IPS DF 6.9 (cell line): ENCODE results near the gene FUT6.
"Not testable (repeated sequence)": the region's sequence is repeated elsewhere in the genome, so short reads cannot be mapped to it uniquely, and the experiment has no call there.

Experiments
- DNase-seq: peaks from one replicate; pipeline ENCODE4 v3.0.0-alpha.2; 2013; ENCODE audit warnings: low read depth, low spot score
- H3K27ac ChIP-seq: one replicate; pipeline ENCODE4 v1.5.1; 2013; ENCODE audit warnings: low read length, control low read depth
- H3K27me3 ChIP-seq: 2 replicates; pipeline ENCODE4 v1.6.1; 2013; ENCODE audit warnings: mild to moderate bottlenecking, low read length; ENCODE audit not compliant: control insufficient read depth, insufficient read depth
- H3K36me3 ChIP-seq: 2 replicates; pipeline ENCODE4 v1.6.1; 2013; ENCODE audit warnings: low read length; ENCODE audit not compliant: control insufficient read depth, insufficient read depth
- H3K4me1 ChIP-seq: 2 replicates; pipeline ENCODE4 v1.6.1; 2013; ENCODE audit warnings: low read length; ENCODE audit not compliant: control insufficient read depth, insufficient read depth
- H3K4me3 ChIP-seq: 2 replicates; pipeline ENCODE4 v1.5.1; 2013; ENCODE audit warnings: mild to moderate bottlenecking, low read length
- H3K9me3 ChIP-seq: 2 replicates; pipeline ENCODE4 v1.6.1; 2013; ENCODE audit warnings: low read length, inconsistent platforms; ENCODE audit not compliant: control insufficient read depth, insufficient read depth
- WGBS: extraction: QIAGEN DNeasy Blood & Tissue Kit; methylation state at CpG from one replicate; pipeline ENCODE4 v1.1.7; 2013; ENCODE audit warnings: mixed read lengths, missing lambda C conversion rate; ENCODE audit not compliant: insufficient read length, insufficient coverage; 5-methylcytosine and 5-hydroxymethylcytosine counted together

FUT6 gene

DNA sequence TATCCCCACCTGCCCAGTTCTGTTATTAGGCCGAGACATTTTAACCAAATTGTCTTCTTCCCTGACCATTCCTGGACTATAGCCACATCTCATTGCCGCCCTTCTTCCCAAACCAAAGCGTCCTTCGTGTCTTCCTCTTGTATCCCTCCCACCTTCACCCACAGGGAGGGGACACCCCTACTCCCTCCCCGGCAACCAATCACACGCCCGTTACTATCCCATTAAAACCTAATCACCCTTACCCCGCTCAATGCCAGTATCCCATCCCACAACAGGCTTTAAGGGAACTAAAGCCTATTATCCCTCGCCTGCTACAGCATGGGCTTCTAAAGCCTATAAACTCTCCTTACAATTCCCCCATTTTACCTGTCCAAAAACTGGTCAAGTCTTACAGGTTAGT is 15.6 kb upstream of the FUT6 start:
- H3K4me3 ChIP-seq, DNase-seq, H3K4me1 ChIP-seq, H3K27ac ChIP-seq, H3K27me3 ChIP-seq, H3K36me3 ChIP-seq, H3K9me3 ChIP-seq: not testable (repeated sequence)
- WGBS = no CpG with 5 or more reads among the region's 9 CpGs

DNA sequence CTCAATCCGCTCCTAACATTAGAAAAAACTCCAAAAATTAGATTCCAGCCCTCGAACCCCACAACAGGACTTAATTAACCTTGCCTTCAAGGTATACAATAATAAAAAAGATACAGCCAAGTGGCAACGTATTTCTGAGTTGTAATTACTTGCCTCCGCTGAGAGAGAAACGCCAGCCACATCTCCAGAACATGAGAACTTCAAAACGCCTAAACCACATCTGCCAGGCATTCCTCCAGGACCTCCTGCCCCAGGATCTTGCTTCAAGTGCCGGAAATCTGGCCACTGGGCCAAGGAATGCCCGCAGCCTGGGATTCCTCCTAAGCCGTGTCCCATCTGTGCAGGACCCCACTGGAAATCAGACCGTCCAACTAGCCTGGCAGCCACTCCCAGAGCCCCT is 14.6 kb upstream of the FUT6 start:
- no CpG with 5 or more reads among the region's 10 CpGs for WGBS
- not testable (repeated sequence) for H3K9me3 ChIP-seq, H3K4me3 ChIP-seq, H3K4me1 ChIP-seq, H3K27me3 ChIP-seq, DNase-seq, H3K27ac ChIP-seq, H3K36me3 ChIP-seq

- Histone ChIP-seq H3K4me3 (no peak within 1 kb of the TSS), H3K27ac (no peak within 1 kb of the TSS), H3K4me1 (no peaks in the 10 kb centered on the region), H3K36me3 (no peaks in the 10 kb centered on the region), H3K9me3 (no peaks in the 10 kb centered on the region), H3K27me3 (no peaks in the 10 kb centered on the region)
- DNase-seq = no peak
- no CpG with 5 or more reads among the region's 10 CpGs for WGBS
Measured at GRCh38 chr19:5851302-5851701, 11.8 kb upstream of the FUT6 start, which contains the start of gene FUT3. Gene FUT3 (minus strand): TSS chr19:5851449.

DNA sequence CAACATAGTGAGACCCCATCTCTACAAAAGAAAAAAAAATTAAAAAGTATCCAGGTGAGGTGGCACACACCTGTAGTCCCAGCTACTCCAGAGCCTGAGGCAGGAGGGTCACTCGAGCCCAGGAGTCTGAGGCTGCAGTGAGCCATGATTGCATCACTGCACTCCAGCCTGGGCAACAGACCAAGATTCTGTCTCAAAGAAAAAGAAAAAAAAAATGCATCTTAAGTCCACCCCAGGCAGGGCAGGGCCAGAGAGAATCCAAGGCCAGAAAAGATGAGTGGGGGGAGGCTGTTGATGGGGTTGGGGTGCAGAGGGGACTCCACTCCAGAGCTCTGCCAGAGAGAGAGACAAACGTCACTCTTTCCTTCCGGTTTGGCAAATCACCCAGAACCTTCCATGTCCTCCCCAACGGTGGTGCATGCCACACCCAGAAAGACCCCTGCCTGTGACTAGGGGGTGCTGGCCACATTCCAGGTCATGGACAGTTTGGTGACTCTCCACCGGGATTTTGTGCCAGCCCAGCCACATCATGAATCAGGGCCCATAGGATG is 11.3 kb upstream of the FUT6 start:
- Histone ChIP-seq H3K27ac (no peak overlapping the region), H3K36me3 (no peaks in the 10 kb centered on the region), H3K4me1 (no peaks in the 10 kb centered on the region), H3K27me3 (no peaks in the 10 kb centered on the region), H3K9me3 (no peaks in the 10 kb centered on the region), H3K4me3 (no peak overlapping the region)
- no CpG with 5 or more reads among the region's 5 CpGs for WGBS
- DNase-seq = no peak

DNA sequence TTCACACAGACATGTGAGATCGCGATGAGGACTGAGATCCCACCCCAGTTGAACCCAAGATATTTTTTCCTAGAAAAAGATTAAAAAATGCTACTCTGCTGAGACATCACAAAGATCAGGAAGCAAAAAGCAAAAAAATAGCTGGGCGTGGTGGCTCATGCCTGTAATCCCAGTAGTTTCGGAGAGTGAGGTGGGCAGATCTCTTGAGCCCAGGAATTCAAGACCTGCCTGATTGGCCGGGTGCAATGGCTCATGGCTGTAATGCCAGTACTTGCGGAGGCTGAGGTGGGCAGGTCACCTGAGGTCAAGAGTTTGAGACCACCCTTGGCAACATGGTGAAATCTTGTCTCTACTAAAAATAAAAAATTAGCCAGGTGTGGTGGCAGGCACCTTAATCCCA is 10.7 kb upstream of the FUT6 start:
- WGBS = no CpG with 5 or more reads among the region's 6 CpGs
- H3K9me3 ChIP-seq = no peaks in the 10 kb centered on the region
- H3K4me1 ChIP-seq = no peaks in the 10 kb centered on the region

DNA sequence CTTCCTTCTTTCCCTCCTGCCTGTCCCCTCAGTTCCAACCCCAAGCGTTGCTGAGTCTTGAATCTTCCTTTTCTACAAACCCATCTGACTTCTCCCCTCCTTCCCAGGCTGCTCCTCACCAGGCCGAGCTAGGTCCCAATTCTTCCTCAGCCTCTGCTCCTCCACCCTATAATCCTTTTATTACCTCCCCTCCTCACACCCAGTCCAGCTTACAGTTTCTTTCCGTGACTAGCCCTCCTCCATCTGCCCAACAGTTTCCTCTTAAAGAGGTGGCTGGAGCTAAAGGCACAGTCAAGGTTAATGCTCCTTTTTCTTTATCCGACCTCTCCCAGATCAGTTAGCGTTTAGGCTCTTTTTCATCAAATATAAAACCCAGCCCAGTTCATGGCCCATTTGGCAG is 9.1 kb upstream of the FUT6 start:
- not testable (repeated sequence) for H3K9me3 ChIP-seq, DNase-seq, H3K27me3 ChIP-seq, H3K27ac ChIP-seq, H3K4me3 ChIP-seq, H3K36me3 ChIP-seq, H3K4me1 ChIP-seq
- WGBS = no CpG with 5 or more reads among the region's 5 CpGs

More for the DNA sequence above, 10.7 kb upstream of the FUT6 start:
- DNase-seq = no peak
- H3K4me3 ChIP-seq = no peak overlapping the region
- H3K27me3 ChIP-seq = no peaks in the 10 kb centered on the region
- H3K36me3 ChIP-seq = no peaks in the 10 kb centered on the region
- no peak overlapping the region for H3K27ac ChIP-seq

GRCh38 chr19:5847846-5848245 is 8.3 kb upstream of the FUT6 start:
- not testable (repeated sequence) for H3K27me3 ChIP-seq, DNase-seq, H3K4me1 ChIP-seq, H3K36me3 ChIP-seq, H3K9me3 ChIP-seq, H3K27ac ChIP-seq, H3K4me3 ChIP-seq
- WGBS = no CpG with 5 or more reads among the region's 10 CpGs

GRCh38 chr19:5844456-5845433 is 5.2 kb upstream of the FUT6 start:
- Histone ChIP-seq H3K36me3 (no peaks in the 10 kb centered on the region), H3K4me1 (no peaks in the 10 kb centered on the region), H3K4me3 (no peak overlapping the region), H3K27ac (no peak overlapping the region), H3K9me3 (no peaks in the 10 kb centered on the region), H3K27me3 (no peaks in the 10 kb centered on the region)
- no peak for DNase-seq
- WGBS = no CpG with 5 or more reads among the region's 24 CpGs

DNA sequence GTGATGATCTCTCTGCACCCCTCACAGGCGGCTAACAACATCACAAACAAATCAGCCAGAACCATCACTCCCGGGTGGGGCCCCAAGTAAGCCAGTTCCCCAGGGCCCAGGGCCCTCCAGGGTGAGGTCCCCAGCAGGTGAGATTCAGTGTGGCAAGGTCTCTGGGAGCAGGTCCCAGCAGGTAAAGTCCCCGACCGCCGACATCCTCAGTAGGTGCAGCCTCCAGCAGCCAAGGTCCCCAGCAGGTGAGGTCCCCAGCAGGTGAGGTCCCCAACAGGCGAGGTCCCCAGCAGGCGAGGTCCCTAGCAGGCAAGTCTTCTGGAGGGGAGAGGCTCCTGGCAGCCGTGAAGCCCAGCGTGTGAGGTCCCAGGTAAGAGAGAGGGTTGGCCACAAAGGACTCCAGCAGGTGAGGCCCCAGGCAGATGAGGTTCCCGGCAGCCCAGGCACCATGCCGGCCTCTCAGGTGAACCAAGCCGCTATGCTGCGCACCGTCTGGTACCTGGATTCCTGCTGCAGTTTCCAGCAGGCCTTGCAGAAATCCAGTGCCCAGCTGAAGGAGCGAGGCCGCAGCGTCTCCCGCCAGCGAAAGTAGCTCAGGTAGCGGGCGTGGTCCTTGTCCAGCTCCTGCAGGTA is 3.9 kb upstream of the FUT6 start:
- no peaks in the 10 kb centered on the region for H3K4me1 ChIP-seq
- no peak overlapping the region for H3K4me3 ChIP-seq
- H3K27ac ChIP-seq = no peak overlapping the region
- no peaks in the 10 kb centered on the region for H3K36me3 ChIP-seq
- H3K9me3 ChIP-seq = no peaks in the 10 kb centered on the region
- no peaks in the 10 kb centered on the region for H3K27me3 ChIP-seq
- no CpG with 5 or more reads among the region's 21 CpGs for WGBS
- no peak for DNase-seq

GRCh38 chr19:5841735-5842111 is 2.2 kb upstream of the FUT6 start:
- not testable (repeated sequence) for H3K27ac ChIP-seq, DNase-seq, H3K9me3 ChIP-seq, H3K27me3 ChIP-seq, H3K4me3 ChIP-seq, H3K4me1 ChIP-seq, H3K36me3 ChIP-seq
- WGBS = no CpG with 5 or more reads among the region's 6 CpGs
